B cell (primary cell): ENCODE data around the gene IFT52. TPM values are rescaled to one million over a fixed set of nuclear protein-coding genes. Genes with fewer than 3 reads are reported as not detected.

Source experiments
- ATAC-seq: fragments of 200-7000 bp; cut with Tn5 transposase; one replicate; pipeline ENCODE4 v1.10.0; 2021; ENCODE audit warnings: low read depth, mild to moderate bottlenecking, moderate number of reproducible peaks, moderate library complexity
- CTCF ChIA-PET: fragments of 350-600 bp; sonication (Branson Sonifier 250); formaldehyde crosslinking; loops from one replicate; lab custom pipeline; 2021; ENCODE audit warnings: antibody characterized with exemption, inconsistent platforms; lab: Charles Lee
- POLR2A ChIA-PET: fragments of 350-600 bp; sonication (Branson Sonifier 250); formaldehyde crosslinking; loops from one replicate; lab custom pipeline; 2021; ENCODE audit warnings: antibody characterized with exemption; lab: Charles Lee
- DNase-seq: peaks from one replicate; pipeline ENCODE4 v3.0.0; 2013
- H2AFZ ChIP-seq: 2 replicates; pipeline ENCODE4 v1.6.1; 2012; ENCODE audit warnings: mild to moderate bottlenecking, low read depth, low read length; ENCODE audit not compliant: insufficient read depth, poor library complexity, severe bottlenecking
- H3K27ac ChIP-seq, 2 donors: 1 replicate in 1 of 2; 2 replicates in 1 of 2; pipeline ENCODE4 v1.5.1; 2012 to 2013; ENCODE audit warnings: low read length in 2 of 2, mild to moderate bottlenecking in 2 of 2, moderate library complexity in 1 of 2
- H3K27me3 ChIP-seq, 4 experiments: fragments of 200-600 bp in 1 of 4; sonication (generic) in 1 of 4; replicated peaks in 1 of 4; 1 replicate in 2 of 4; 2 replicates in 2 of 4; pipeline versions ENCODE4 v1.6.1 to v1.7.0; 2013 to 2016; ENCODE audit warnings: low read length in 3 of 4, mild to moderate bottlenecking in 2 of 4, mixed read lengths in 1 of 4, moderate library complexity in 1 of 4; ENCODE audit not compliant: insufficient read depth in 4 of 4, control insufficient read depth in 3 of 4; ENCODE audit errors: control extremely low read depth in 1 of 4
- H3K36me3 ChIP-seq, 2 experiments: replicated peaks in 1 of 2; 1 replicate in 1 of 2; 2 replicates in 1 of 2; pipeline versions ENCODE4 v1.6.1 to v1.7.1; 2013; ENCODE audit warnings: low read length in 1 of 2; ENCODE audit not compliant: insufficient read depth in 2 of 2, control insufficient read depth in 1 of 2; ENCODE audit errors: control extremely low read depth in 1 of 2, extremely low read depth in 1 of 2
- H3K4me1 ChIP-seq, 2 donors: fragments of 200-600 bp in 1 of 2; sonication (generic) in 1 of 2; 1 replicate in 1 of 2; 2 replicates in 1 of 2; pipeline versions ENCODE4 v1.5.1 to v1.6.1; 2013 to 2017; ENCODE audit warnings: low read length in 2 of 2; ENCODE audit not compliant: control insufficient read depth in 2 of 2, insufficient read depth in 2 of 2
- H3K4me2 ChIP-seq: replicated peaks from 2 replicates; pipeline ENCODE3; 2012; ENCODE audit warnings: mild to moderate bottlenecking, low read depth, low read length; ENCODE audit not compliant: poor library complexity, severe bottlenecking
- H3K4me3 ChIP-seq, 5 experiments: fragments of 200-600 bp in 1 of 5; sonication (generic) in 1 of 5; 1 replicate in 3 of 5; 2 replicates in 2 of 5; pipeline versions ENCODE4 v1.5.1 to v1.7.0; 2011 to 2016; ENCODE audit warnings: low read length in 4 of 5, mild to moderate bottlenecking in 4 of 5, low read depth in 2 of 5, control low read depth in 1 of 5, moderate library complexity in 1 of 5; ENCODE audit not compliant: insufficient read depth in 1 of 5; ENCODE audit errors: control extremely low read depth in 1 of 5, extremely low read depth in 1 of 5
- H3K79me2 ChIP-seq: fragments of 200-600 bp; sonication (generic); one replicate; pipeline ENCODE4 v1.6.0; 2016; ENCODE audit warnings: low read length; ENCODE audit not compliant: control insufficient read depth, insufficient read depth
- H3K9ac ChIP-seq: fragments of 200-600 bp; sonication (generic); 2 replicates; pipeline ENCODE4 v1.6.1; 2017; ENCODE audit warnings: mild to moderate bottlenecking, low read length, moderate library complexity
- H3K9me3 ChIP-seq, 3 donors: one replicate each; pipeline versions ENCODE4 v1.6.1 to v1.7.1; 2013; ENCODE audit warnings: low read length in 2 of 3; ENCODE audit not compliant: control insufficient read depth in 2 of 3, insufficient read depth in 1 of 3; ENCODE audit errors: control extremely low read depth in 1 of 3
- H4K20me1 ChIP-seq: 2 replicates; pipeline ENCODE4 v1.6.0; 2012; ENCODE audit warnings: mild to moderate bottlenecking, low read length; ENCODE audit not compliant: insufficient read depth, control insufficient read depth, poor library complexity, severe bottlenecking
- H3K27ac Mint-ChIP-seq: one replicate; pipeline ENCODE4 v1.8.0; 2021; ENCODE audit warnings: mixed read lengths
- H3K27me3 Mint-ChIP-seq: one replicate; pipeline ENCODE4 v1.8.0; 2021; ENCODE audit warnings: mixed read lengths
- H3K4me1 Mint-ChIP-seq: one replicate; pipeline ENCODE4 v1.8.0; 2021; ENCODE audit warnings: mixed read lengths
- H3K4me3 Mint-ChIP-seq: one replicate; pipeline ENCODE4 v1.8.0; 2021; ENCODE audit warnings: mixed read lengths
- H3K9me3 Mint-ChIP-seq: one replicate; pipeline ENCODE4 v1.8.0; 2022; ENCODE audit warnings: mixed read lengths; ENCODE audit not compliant: insufficient read depth
- CTCF ChIP-seq: fragments of 200-600 bp; IDR thresholded peaks from one replicate; pipeline ENCODE4 v1.8.0; 2022; ENCODE audit warnings: antibody characterized with exemption, mild to moderate bottlenecking
- EZH2 ChIP-seq: IDR thresholded peaks from 2 replicates; pipeline ENCODE4 v1.6.1; 2012; ENCODE audit warnings: borderline replicate concordance, low read depth, mild to moderate bottlenecking, moderate library complexity, low read length; ENCODE audit not compliant: insufficient read depth, poor library complexity, severe bottlenecking
- WGBS: methylation state at CpG from one replicate; pipeline ENCODE4 v1.1.5; 2013; ENCODE audit warnings: missing lambda C conversion rate; ENCODE audit not compliant: insufficient coverage; 5-methylcytosine and 5-hydroxymethylcytosine counted together
- intact Hi-C: fragments of 100-400 bp; cut with micrococcal nuclease; formaldehyde crosslinking; loops from one replicate; pipeline ENCODE4 v1.10.0; 2022
- polyA plus RNA-seq: library from polyadenylated mRNA; depleted of rRNA; stranded (reverse); fragments of >200 nt; gene quantifications from 2 replicates; pipeline ENCODE4 v1.2.3, GENCODE V29; 2012
- total RNA-seq, 2 donors: library from RNA; stranded (reverse); fragments of 120-200 nt in 1 of 2; gene quantifications; 1 replicate in 1 of 2; 2 replicates in 1 of 2; pipeline versions ENCODE4 v1.2.3 to v1.2.4, GENCODE V29; 2013 to 2022

IFT52 gene
- total and polyA plus RNA-seq, 2 donors (not counting 1 experiment from before 2014, with no cell fraction given): 16.7 to 18.4 TPM

GRCh38 chr20:43583133-43583864 is 7.4 kb upstream of the IFT52 start:
- Mint-ChIP-seq H3K9me3 (no peaks in the 10 kb centered on the region), H3K27ac (no peak overlapping the region), H3K4me1 (no peaks in the 10 kb centered on the region), H3K27me3 (peaks cover 8% of the 10 kb centered on the region), H3K4me3 (no peak overlapping the region)
- Histone ChIP-seq H3K36me3 (no peaks in the 10 kb centered on the region), H3K27me3 (no peaks in the 10 kb centered on the region), H3K79me2 (no peaks in the 10 kb centered on the region), H3K27ac (no peak overlapping the region), H3K4me2 (no peak overlapping the region), H4K20me1 (no peaks in the 10 kb centered on the region), H3K9ac (no peak overlapping the region), H3K9me3 (no peaks in the 10 kb centered on the region), H2AFZ (no peak overlapping the region), H3K4me3 (no peak overlapping the region), H3K4me1 (no peaks in the 10 kb centered on the region)
- no peak for DNase-seq
- ATAC-seq: no peak
- intact Hi-C loops: no loop called here
- ChIA-PET POLR2A (no interaction called here), CTCF (interaction anchor here (1.2 to 1.5 kb wide), 2 partner anchors 45 to 109 kb away, joined by 4 read pairs; no protein-coding TSS in a partner anchor)
- WGBS: 91% methylated on average over 4 of the region's 7 CpGs
- TF ChIP-seq CTCF (no peak), EZH2 (no peak)

GRCh38 chr20:43583982-43584432 is 6.7 kb upstream of the IFT52 start:
- no peaks in the 10 kb centered on the region for H3K4me1 ChIP-seq
- H3K27ac ChIP-seq: no peak overlapping the region
- ChIA-PET CTCF (interaction anchor here (1.5 kb wide), 1 partner anchor 108 kb away, joined by 4 read pairs; no protein-coding TSS in a partner anchor), POLR2A (no interaction called here)
- H3K4me3 Mint-ChIP-seq: no peak overlapping the region
- no peaks in the 10 kb centered on the region for H3K9me3 Mint-ChIP-seq
- no peak for DNase-seq
- H3K9me3 ChIP-seq: no peaks in the 10 kb centered on the region
- intact Hi-C loops: no loop called here
- H3K4me3 ChIP-seq: no peak overlapping the region
- H3K27me3 ChIP-seq: no peaks in the 10 kb centered on the region
- no peak overlapping the region for H3K27ac Mint-ChIP-seq
- H3K4me2 ChIP-seq: no peak overlapping the region
- H3K4me1 Mint-ChIP-seq: no peaks in the 10 kb centered on the region
- ATAC-seq: no peak
- H4K20me1 ChIP-seq: no peaks in the 10 kb centered on the region
- H3K36me3 ChIP-seq: no peaks in the 10 kb centered on the region
- no peak for TF ChIP-seq EZH2
- no peak for TF ChIP-seq CTCF
- H2AFZ ChIP-seq: no peak overlapping the region
- H3K9ac ChIP-seq: no peak overlapping the region
- WGBS: 75% methylated on average over 2 of the region's 2 CpGs
- no peaks in the 10 kb centered on the region for H3K79me2 ChIP-seq
- peaks cover 8% of the 10 kb centered on the region for H3K27me3 Mint-ChIP-seq
